ELF-1 (cell line): ENCODE results near the gene METTL22.

Experiments
- DNase-seq: peaks from one replicate; pipeline ENCODE4 v3.0.0-alpha.2; 2016; ENCODE audit warnings: low read depth, low spot score

METTL22 gene

GRCh38 chr16:8665529-8665928 lies 44.0 kb downstream of the METTL22 start:
- no peak for DNase-seq

DNA sequence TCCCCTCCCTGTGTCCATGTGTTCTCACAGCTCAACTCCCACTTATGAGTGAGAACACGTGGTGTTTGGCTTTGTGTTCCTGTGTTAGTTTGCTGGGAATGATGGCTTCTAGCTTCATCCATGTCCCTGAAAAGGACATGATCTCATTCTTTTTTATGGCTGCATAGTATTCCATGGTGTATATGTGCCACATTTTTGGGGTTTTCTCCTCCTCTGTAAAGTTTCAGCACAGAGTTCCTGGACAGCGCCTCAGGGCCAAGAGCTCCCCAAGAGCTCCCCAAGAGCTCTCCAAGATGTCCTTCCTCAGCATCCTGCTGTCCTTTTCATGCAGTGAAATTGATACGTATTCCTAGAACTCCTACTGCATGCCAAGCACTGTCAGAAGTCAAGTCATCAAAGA lies 46.0 kb downstream of the METTL22 start:
- no peak for DNase-seq

DNA sequence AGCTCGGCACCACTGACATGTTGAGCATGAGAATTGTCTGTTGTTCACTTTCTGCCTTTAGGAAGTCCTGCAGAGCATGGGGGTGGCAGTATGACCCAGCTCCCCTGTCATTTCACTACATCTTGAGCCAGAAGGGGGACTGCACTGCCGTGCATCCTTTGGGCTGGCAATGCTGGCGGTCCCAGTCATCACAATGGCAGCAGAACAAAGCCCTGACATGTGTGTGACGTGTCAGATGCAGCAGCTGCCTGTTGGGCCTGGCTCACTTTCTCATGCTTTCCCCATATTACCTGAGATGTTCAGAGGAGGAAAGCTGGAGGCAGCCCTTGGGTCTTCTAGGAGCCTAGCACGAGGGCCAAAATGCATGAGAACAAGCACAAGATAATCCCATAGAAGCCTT lies 46.6 kb downstream of the METTL22 start:
- no peak for DNase-seq

DNA sequence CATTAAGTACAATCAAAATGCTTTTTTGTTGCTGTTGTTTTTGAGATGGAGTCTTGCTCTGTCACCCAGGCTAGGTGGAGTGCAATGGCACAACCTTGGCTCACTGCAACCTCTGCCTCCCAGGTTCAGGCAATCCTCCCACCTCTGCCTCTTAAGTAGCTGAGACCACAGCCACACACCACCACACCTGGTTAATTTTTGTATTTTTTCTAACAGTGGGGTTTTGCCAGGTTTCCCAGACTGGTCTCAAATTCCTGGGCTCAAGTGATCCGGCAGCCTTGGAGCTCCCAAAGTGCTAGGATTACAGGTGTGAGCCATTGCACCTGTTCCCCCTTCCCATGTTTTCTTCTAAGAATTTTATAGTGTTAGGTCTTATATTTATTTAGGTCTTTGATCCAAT lies 48.0 kb downstream of the METTL22 start:
- no peak for DNase-seq

GRCh38 chr16:8670014-8670560 lies 48.6 kb downstream of the METTL22 start:
- DNase-seq, result no peak

DNA sequence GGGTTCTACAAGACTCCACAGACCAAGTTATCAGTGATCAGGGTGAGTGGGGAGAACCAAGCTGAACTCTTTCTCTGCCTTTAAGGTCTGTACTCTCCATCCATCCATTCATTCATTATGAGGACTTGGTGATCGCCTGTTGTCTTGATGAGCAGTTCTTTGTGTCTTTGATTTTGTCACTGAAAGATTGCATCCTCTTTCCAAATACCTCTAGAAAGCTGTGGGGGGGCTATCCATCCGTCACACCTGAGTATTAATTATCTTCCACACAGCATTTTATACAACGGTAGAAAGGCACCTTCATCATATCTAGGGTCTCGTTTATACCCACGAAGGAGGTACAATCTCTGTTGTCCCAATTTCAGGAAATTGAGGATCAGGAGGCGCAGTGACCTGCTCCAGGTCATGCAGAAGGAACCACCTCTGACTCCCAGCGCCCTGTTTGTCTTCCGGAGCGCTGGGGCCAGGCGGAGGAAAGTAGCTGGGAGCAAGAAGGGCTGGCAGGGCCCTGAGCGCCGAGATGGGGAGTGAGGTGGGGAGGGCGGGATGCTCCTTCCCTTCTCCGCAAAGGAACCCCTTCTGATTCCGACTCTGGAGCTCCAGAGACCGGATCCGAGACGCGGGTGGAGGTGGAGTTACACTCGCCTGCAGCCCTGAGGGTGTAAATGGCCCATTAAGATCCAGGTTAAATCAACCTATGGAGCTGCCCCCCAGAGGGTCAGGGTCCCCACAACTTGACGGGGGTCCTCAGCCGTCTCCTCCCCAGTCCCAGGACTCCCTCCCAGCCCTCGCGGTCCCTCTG lies 52.3 kb downstream of the METTL22 start:
- peak; percentile 11 for DNase-seq

DNA sequence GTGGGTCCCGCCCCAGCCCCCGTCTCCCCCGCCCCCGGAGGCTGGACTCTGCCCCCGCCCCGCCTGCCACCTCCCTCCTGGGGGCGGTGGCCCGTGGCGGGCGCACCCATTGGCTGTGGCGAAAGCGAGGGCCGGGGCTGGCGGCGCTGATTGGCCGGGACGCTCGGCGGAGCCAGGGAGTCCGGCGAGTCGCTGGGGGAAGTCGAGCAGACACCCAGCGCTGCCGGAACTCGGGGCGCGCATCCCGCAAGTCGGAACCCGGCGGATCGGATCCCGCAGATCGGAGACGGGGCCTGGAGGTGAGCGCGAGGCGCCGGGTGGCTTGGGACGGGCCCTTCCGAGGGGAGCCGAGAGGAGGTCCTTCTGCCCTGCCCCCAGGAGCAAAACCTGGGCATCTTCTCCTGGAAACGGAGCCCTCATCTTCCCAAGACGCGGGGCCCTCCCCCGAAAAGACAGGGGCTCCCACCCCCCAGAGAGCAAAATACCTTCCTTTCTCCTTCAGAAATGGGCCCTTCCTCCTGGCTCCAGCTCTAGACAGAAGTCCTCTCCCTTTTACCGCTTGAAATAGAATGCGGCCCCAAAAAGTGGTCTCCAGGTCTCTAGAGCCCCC lies 53.0 kb downstream of the METTL22 start, which contains the start of gene ABAT:
Gene ABAT, plus strand, starts transcription at position 205 of the 610 bp plus-strand sequence. CDS start 61,123 bp downstream, outside the sequence.
- peak; percentile 83 for DNase-seq

- no peak for DNase-seq
Observed at GRCh38 chr16:8675183-8676159, 54.0 kb downstream of the METTL22 start.

DNA sequence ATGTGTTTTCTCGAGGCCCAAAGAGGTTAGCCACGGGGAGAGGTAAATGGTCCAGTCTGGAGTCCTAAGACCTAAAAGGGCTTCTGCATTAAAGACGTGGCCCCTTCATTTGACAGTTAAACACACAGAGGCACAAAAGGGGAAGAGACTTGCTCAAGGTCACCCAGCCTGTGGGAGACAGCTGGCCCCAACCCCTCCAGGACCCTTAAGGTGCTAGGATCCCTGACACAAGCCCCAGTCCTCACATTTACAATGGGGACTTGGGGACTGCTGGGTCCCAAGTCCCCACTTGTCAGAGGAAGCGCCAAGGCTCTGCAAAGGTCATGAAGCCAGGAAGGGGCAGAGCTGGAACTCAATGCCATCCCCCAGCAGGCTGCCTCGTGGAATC lies 54.7 kb downstream of the METTL22 start:
- no peak for DNase-seq

GRCh38 chr16:8676737-8677375 lies 55.4 kb downstream of the METTL22 start:
- no peak for DNase-seq

DNA sequence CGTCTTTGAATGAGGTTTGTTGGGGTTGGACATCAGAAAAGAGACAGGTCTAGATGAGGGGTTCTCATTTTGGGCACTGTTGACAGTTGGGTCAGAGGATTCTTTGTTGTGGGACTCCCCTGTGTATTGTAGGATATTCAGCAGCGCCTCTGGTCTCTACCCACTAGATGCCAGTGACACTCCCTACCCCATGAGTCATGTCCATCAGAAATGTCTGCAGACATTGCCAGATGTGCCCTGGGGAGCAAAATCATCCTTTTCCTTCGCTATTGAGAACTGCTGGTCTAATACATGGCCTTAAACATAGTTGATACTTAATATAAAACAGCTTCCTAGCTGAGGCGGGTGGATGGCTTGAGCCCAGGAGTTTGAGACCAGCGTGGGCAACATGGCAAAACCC lies 56.0 kb downstream of the METTL22 start:
- no peak for DNase-seq

- no peak for DNase-seq
Observed at GRCh38 chr16:8678068-8678927, 56.8 kb downstream of the METTL22 start.

GRCh38 chr16:8679151-8679550 lies 57.7 kb downstream of the METTL22 start:
- peak; percentile 23 for DNase-seq

- no peak for DNase-seq
Observed at GRCh38 chr16:8682551-8683259, 61.2 kb downstream of the METTL22 start.

GRCh38 chr16:8683640-8684039 lies 62.1 kb downstream of the METTL22 start:
- no peak for DNase-seq

GRCh38 chr16:8685617-8686016 lies 64.1 kb downstream of the METTL22 start:
- no peak for DNase-seq

- DNase-seq, result peak; percentile 72
Observed at GRCh38 chr16:8686031-8686621, 64.6 kb downstream of the METTL22 start.

DNA sequence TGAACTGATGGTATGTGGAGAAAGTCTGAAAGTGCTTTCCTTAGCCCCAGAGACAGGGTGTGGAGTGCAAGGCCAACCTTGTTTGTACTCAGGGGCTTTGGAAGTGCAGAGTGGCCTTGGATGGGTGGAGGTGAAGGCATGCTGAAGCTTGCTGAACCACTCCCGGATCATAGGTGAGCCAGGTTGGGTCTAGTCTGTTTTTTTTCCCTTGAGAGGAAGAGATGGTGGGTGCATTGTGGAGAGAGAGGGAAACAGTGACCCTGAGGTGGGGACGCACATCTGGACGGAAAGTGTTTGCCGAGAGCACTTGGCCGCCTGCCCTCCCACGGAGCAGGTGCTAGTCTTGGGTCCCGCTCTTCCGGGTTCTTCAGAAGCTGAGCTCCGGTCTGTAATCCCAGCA lies 65.4 kb downstream of the METTL22 start:
- no peak for DNase-seq

GRCh38 chr16:8689686-8690085 lies 68.2 kb downstream of the METTL22 start:
- no peak for DNase-seq
